Thymus (tissue), 11 donors: ENCODE measurements around the gene CALN1. TPM values are rescaled to one million over a fixed set of nuclear protein-coding genes. Genes with fewer than 3 reads are reported as not detected.
A peak's percentile ranks its signal among the peaks of the same experiment; 100 is the strongest.

ENCODE experiments used
- DNase-seq, 9 donors: peaks; one replicate each; pipeline ENCODE4 v3.0.0-alpha.2; 2013; ENCODE audit warnings: low spot score in 9 of 9, low read depth in 6 of 9, missing footprints in 1 of 9
- H3K27ac ChIP-seq, 2 donors: one replicate each; pipeline ENCODE4 v1.5.1; 2013; ENCODE audit warnings: control low read depth in 1 of 2, low read depth in 1 of 2, low read length in 1 of 2, mild to moderate bottlenecking in 1 of 2, moderate library complexity in 1 of 2
- H3K27me3 ChIP-seq, 2 donors: one replicate each; pipeline ENCODE4 v1.5.1; 2013; ENCODE audit warnings: low read length in 1 of 2; ENCODE audit not compliant: control insufficient read depth in 2 of 2, insufficient read depth in 1 of 2
- H3K36me3 ChIP-seq, 2 donors: one replicate each; pipeline ENCODE4 v1.5.1; 2013; ENCODE audit warnings: low read length in 1 of 2, mild to moderate bottlenecking in 1 of 2, moderate library complexity in 1 of 2; ENCODE audit not compliant: control insufficient read depth in 2 of 2, insufficient read depth in 2 of 2
- H3K4me1 ChIP-seq, 2 donors: one replicate each; pipeline ENCODE4 v1.5.1; 2013; ENCODE audit warnings: low read length in 2 of 2; ENCODE audit not compliant: control insufficient read depth in 2 of 2, insufficient read depth in 2 of 2
- H3K4me3 ChIP-seq, 2 donors: one replicate each; pipeline ENCODE4 v1.5.1; 2013; ENCODE audit warnings: low read length in 2 of 2, control low read depth in 1 of 2, mild to moderate bottlenecking in 1 of 2
- H3K9me3 ChIP-seq, 2 donors: one replicate each; pipeline ENCODE4 v1.5.1; 2013; ENCODE audit warnings: low read length in 1 of 2, mild to moderate bottlenecking in 1 of 2; ENCODE audit not compliant: control insufficient read depth in 2 of 2, insufficient read depth in 1 of 2
- WGBS: extraction: QIAGEN DNeasy Blood & Tissue Kit; methylation state at CpG from one replicate; pipeline ENCODE4 v1.1.7; 2013; 5-methylcytosine and 5-hydroxymethylcytosine counted together
- polyA plus RNA-seq: library from polyadenylated mRNA; stranded (reverse); fragments of 200-250 nt; gene quantifications from one replicate; pipeline ENCODE4 v1.2.3, GENCODE V29; 2013
- total RNA-seq: library from RNA; stranded (reverse); fragments of 120-200 nt; gene quantifications from one replicate; pipeline ENCODE4 v1.2.4, GENCODE V29; 2013
- donor health status: healthy.

The CALN1 gene
- total and polyA plus RNA-seq, 2 donors = 9.0 to 36.8 TPM

DNA sequence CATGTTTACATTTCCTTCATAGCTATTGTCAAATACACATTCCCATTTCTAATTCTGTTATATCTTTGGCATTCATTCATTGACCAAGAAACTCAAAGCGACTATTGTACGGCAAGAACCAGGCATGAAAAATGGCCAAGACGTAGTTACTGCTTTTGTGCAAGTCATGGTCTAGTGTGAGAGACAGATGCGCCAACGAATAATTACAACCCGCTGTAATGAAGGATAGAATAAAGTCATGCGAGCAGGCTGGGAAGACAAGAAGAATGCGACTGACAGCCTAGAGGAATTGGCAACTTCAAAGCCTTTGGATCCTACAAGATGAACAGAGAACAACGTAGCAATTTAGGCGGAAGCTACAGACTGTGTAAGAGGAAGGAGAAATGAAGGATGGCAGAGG lies 221.2 kb downstream of the CALN1 start:
- no peak overlapping the region for H3K4me3 ChIP-seq
- 93% methylated on average over 10 of the region's 10 CpGs for WGBS
- no peaks in the 10 kb centered on the region for H3K4me1 ChIP-seq
- peaks cover 1 to 4% of the 10 kb centered on the region in 2 donors for H3K9me3 ChIP-seq
- H3K27ac ChIP-seq = no peak overlapping the region
- peaks cover 8% of the 10 kb centered on the region in 2 donors for H3K36me3 ChIP-seq
- H3K27me3 ChIP-seq = no peaks in the 10 kb centered on the region
- no peak for DNase-seq

DNA sequence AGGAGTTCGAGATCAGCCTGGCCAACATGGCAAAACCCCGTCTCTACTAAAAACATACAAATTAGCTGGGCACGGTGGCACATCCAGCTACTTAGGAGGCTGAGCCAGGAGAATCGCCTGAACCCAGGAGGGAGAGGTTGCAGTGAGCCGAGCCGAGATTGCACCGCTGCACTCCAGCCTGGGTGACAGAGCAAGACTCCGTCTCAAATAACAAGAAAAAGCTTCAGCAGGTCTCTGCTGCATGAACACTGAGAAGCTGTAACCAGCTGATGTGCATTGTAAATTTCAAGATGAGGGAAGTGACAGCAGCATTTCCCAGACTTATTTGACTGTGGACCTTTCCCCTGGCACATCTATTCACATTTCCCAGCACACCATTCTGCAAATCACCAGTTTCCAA lies 222.0 kb downstream of the CALN1 start:
- H3K36me3 ChIP-seq = peaks cover 8% of the 10 kb centered on the region in 2 donors
- peaks cover 1 to 4% of the 10 kb centered on the region in 2 donors for H3K9me3 ChIP-seq
- H3K27me3 ChIP-seq = no peaks in the 10 kb centered on the region
- no peak overlapping the region for H3K4me3 ChIP-seq
- H3K27ac ChIP-seq = no peak overlapping the region
- no peak for DNase-seq
- WGBS = 95% methylated on average over 8 of the region's 8 CpGs
- H3K4me1 ChIP-seq = no peaks in the 10 kb centered on the region

DNA sequence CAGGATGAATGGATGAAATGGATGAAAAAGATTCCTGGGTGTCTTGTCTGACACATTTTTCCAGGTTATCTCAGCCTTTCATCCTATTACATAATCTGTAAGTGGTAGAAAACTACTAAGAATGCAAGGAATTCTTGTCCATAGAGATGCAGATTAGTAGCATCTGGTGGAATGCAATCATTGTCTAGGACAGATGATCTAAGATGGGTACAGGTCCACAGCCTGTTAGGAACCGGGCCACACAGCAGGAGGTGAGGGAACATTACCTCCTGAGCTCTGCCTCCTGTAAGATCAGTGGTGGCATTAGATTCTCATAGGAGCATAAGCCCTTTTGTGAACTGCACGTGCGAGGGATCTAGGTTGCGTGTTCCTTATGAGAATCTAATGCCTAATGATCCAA lies 225.0 kb downstream of the CALN1 start:
- no peak overlapping the region for H3K27ac ChIP-seq
- H3K4me1 ChIP-seq = peaks cover 0 to 7% of the 10 kb centered on the region in 2 donors
- H3K9me3 ChIP-seq = no peaks in the 10 kb centered on the region
- peaks cover 7 to 10% of the 10 kb centered on the region in 2 donors for H3K36me3 ChIP-seq
- whole genome bisulfite sequencing = 98% methylated on average over 4 of the region's 4 CpGs
- no peak for DNase-seq
- no peaks in the 10 kb centered on the region for H3K27me3 ChIP-seq
- no peak overlapping the region for H3K4me3 ChIP-seq

DNA sequence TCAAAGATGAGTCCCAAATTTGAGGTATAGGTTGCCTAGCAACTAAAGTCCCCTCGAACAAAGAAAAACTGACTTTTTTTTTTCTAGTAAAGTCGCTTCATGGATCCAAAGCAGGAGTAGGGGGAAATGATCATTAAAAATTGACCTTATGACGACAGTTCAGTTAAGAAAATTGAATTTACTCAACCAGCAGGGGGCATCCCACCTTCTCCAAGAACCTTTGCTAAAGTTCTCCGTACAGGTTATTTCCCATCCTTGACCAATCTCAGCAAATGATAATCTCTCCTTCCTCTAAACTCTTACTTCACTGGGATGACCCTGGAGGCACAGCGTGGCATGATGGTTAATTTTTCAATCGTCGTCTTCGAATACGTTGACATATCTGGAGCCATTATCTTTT lies 228.3 kb downstream of the CALN1 start:
- 93% methylated on average over 9 of the region's 9 CpGs for WGBS
- peak in 1 of 9 donors; percentile 37 for DNase-seq
- peaks cover 0 to 16% of the 10 kb centered on the region in 2 donors for H3K4me1 ChIP-seq

DNA sequence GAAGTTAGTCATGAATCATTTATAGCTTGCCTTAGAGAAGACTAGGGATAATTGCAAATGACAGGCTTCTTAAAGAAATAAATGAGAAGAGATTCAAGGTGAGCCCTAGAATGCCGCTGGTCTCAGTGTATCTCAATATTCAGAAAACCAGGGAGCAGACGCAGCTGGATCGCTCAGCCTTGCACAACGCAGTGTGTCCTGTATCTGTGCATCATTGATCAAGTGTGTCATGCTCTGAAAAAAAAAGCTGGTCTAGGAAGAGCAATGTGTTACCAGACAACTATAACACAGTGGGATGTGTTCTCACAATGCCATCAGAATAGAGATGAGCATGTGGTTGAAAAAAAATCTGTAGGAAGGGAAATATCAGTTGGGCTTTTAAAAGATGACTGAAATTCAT lies 230.1 kb downstream of the CALN1 start:
- no peak for DNase-seq
- Histone ChIP-seq H3K4me3 (no peak overlapping the region), H3K27ac (no peak overlapping the region), H3K9me3 (no peaks in the 10 kb centered on the region), H3K36me3 (peaks cover 8 to 11% of the 10 kb centered on the region in 2 donors), H3K27me3 (no peaks in the 10 kb centered on the region), H3K4me1 (peaks cover 0 to 16% of the 10 kb centered on the region in 2 donors)
- 97% methylated on average over 4 of the region's 4 CpGs for WGBS

More for the DNA sequence above, 228.3 kb downstream of the CALN1 start:
- H3K4me3 ChIP-seq = no peak overlapping the region
- no peak overlapping the region for H3K27ac ChIP-seq
- no peaks in the 10 kb centered on the region for H3K27me3 ChIP-seq
- H3K9me3 ChIP-seq = no peaks in the 10 kb centered on the region
- peaks cover 0 to 2% of the 10 kb centered on the region in 2 donors for H3K36me3 ChIP-seq

DNA sequence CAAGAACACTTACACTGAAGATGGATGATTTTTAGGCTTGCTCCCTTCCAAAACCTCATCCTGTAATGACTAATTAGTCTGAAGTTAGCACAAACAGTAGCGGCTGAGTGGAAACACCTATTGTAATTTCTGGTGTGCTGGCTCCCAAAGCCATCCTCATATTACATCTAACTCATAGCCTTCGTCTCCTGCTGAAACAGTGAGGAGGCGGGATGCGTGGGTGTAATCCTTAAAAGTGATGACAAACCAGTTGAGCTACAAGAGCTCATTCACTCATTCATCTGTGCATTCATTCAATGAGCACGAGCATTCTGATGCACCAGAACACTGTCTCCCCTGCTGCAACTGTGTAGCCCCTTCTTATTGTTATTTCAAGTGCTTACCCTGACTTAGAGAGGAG lies 235.3 kb downstream of the CALN1 start:
- H3K4me3 ChIP-seq = no peak overlapping the region

DNA sequence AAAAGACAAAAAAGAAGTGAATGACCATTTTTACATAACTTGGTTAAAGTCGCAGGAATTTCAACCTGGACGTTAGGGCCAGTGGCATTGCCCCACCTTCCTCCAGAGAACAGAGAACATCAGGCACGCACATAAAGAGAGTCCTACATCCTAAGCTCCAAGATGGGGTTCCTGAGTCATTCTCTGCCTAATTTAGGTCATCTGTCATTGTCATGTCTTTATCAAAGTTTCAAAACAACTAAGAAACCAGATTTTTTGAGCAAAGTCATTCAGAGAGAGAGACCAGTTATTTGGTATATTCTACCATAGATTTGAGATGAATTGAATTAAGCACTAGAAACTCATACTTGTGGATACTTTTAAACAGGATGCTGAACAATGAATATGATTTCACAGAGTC lies 241.7 kb downstream of the CALN1 start:
- WGBS = 93% methylated on average over 3 of the region's 3 CpGs
- DNase-seq = no peak
- Histone ChIP-seq H3K36me3 (peaks cover 2 to 16% of the 10 kb centered on the region in 2 donors), H3K4me3 (no peak overlapping the region), H3K9me3 (no peaks in the 10 kb centered on the region), H3K27ac (no peak overlapping the region), H3K27me3 (no peaks in the 10 kb centered on the region), H3K4me1 (peaks cover 0 to 3% of the 10 kb centered on the region in 2 donors)

More for the DNA sequence above, 235.3 kb downstream of the CALN1 start:
- H3K36me3 ChIP-seq = peaks cover 18 to 29% of the 10 kb centered on the region in 2 donors
- H3K27ac ChIP-seq = no peak overlapping the region
- peaks cover 0 to 11% of the 10 kb centered on the region in 2 donors for H3K4me1 ChIP-seq
- no peak for DNase-seq
- H3K27me3 ChIP-seq = no peaks in the 10 kb centered on the region
- 93% methylated on average over 5 of the region's 5 CpGs for WGBS
- peaks cover 0 to 2% of the 10 kb centered on the region in 2 donors for H3K9me3 ChIP-seq

DNA sequence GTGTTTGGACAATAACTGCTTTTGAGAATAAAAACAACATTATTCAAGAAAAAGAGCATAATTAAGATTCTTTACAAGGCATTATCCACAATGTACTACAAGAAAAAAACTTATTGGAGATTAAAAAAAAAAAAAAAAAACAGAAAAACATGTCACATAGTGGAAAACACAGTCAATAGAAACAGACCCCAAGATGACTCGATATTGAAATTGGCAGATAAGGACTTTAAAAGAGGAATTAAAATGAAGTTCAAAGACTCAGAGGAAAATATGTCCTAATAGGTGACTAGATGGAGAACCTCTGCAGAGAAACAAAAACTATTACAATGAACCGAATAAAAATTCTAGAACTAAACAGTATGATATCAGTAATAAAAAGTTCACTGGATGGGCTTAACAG lies 248.9 kb downstream of the CALN1 start:
- 96% methylated on average over 2 of the region's 2 CpGs for WGBS
- Histone ChIP-seq H3K36me3 (peaks cover 11 to 14% of the 10 kb centered on the region in 2 donors), H3K9me3 (peaks cover 4 to 17% of the 10 kb centered on the region in 2 donors), H3K4me3 (no peak overlapping the region), H3K27ac (no peak overlapping the region), H3K4me1 (peaks cover 0 to 26% of the 10 kb centered on the region in 2 donors), H3K27me3 (no peaks in the 10 kb centered on the region)
- no peak for DNase-seq

DNA sequence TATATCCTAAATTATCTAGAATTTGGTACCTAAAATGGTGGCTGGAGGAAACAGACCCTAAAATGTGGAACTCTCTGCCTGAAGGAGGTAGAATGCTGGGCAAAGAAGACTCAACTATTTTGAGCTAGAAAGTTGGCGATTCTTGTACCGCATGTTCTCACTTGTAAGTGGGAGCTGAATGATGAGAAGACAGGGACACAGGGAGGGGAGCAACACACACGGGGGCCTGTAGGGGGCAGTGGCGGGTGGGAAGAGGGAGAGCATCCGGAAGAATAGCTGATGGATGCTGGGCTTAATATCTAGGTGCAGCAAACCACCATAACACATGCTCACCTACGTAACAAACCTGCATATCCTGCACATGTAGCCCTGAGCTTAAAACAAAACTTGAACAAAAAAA lies 250.6 kb downstream of the CALN1 start:
- H3K4me3 ChIP-seq = no peak overlapping the region
- no peak overlapping the region for H3K27ac ChIP-seq
- peaks cover 8 to 11% of the 10 kb centered on the region in 2 donors for H3K36me3 ChIP-seq
- H3K9me3 ChIP-seq = peaks cover 4 to 17% of the 10 kb centered on the region in 2 donors
- WGBS = 94% methylated on average over 6 of the region's 6 CpGs
- no peak for DNase-seq
- H3K27me3 ChIP-seq = no peaks in the 10 kb centered on the region
- peaks cover 10 to 42% of the 10 kb centered on the region in 2 donors for H3K4me1 ChIP-seq
